HUES6 (cell line): ENCODE measurements around the gene CDC42EP1.

ENCODE experiments used
- H3K27ac ChIP-seq: 2 replicates; pipeline ENCODE4 v1.7.0; 2013; ENCODE audit warnings: low read depth, mild to moderate bottlenecking, low read length, inconsistent platforms
- H3K27me3 ChIP-seq: 2 replicates; pipeline ENCODE4 v1.6.1; 2013; ENCODE audit warnings: low read length; ENCODE audit not compliant: control insufficient read depth, insufficient read depth
- H3K36me3 ChIP-seq: 2 replicates; pipeline ENCODE4 v1.6.1; 2013; ENCODE audit warnings: low read length; ENCODE audit not compliant: control insufficient read depth, insufficient read depth
- H3K4me1 ChIP-seq: 2 replicates; pipeline ENCODE4 v1.6.1; 2013; ENCODE audit warnings: low read length; ENCODE audit not compliant: control insufficient read depth, insufficient read depth
- H3K4me3 ChIP-seq: 2 replicates; pipeline ENCODE4 v1.5.1; 2013; ENCODE audit warnings: low read depth, low read length
- H3K9ac ChIP-seq: one replicate; pipeline ENCODE4 v1.6.1; 2013; ENCODE audit warnings: mild to moderate bottlenecking, low read length
- H3K9me3 ChIP-seq: 2 replicates; pipeline ENCODE4 v1.6.1; 2013; ENCODE audit warnings: low read depth, low read length; ENCODE audit not compliant: control insufficient read depth, insufficient read depth

Gene CDC42EP1

GRCh38 chr22:37562049-37562875 lies 2.0 kb downstream of the CDC42EP1 start:
- H3K36me3 ChIP-seq, result peaks cover 13% of the 10 kb centered on the region; the same call in 1 of the 2 replicates
- H3K9ac ChIP-seq, result peak overlapping the region; percentile 91
- H3K27ac ChIP-seq, result peak overlapping the region; percentile 25; the same call in 1 of the 2 replicates
- H3K4me3 ChIP-seq, result peak overlapping the region; percentile 80; the same call in 1 of the 2 replicates
- peaks cover 18% of the 10 kb centered on the region for H3K27me3 ChIP-seq
- H3K4me1 ChIP-seq, result peaks cover 43% of the 10 kb centered on the region
- no peaks in the 10 kb centered on the region for H3K9me3 ChIP-seq

GRCh38 chr22:37563153-37564081 lies 3.1 kb downstream of the CDC42EP1 start:
- H3K36me3 ChIP-seq, result peaks cover 17% of the 10 kb centered on the region; the same call in 1 of the 2 replicates
- no peaks in the 10 kb centered on the region for H3K9me3 ChIP-seq
- no peak overlapping the region; the same call in 1 of the 2 replicates for H3K4me3 ChIP-seq
- peaks cover 12% of the 10 kb centered on the region for H3K27me3 ChIP-seq
- peak overlapping the region; percentile 50 for H3K9ac ChIP-seq
- peaks cover 47% of the 10 kb centered on the region for H3K4me1 ChIP-seq
- H3K27ac ChIP-seq, result no peak overlapping the region

- Histone ChIP-seq H3K36me3 (peaks cover 17% of the 10 kb centered on the region; the same call in 1 of the 2 replicates), H3K9ac (peak overlapping the region; percentile 50), H3K27me3 (peaks cover 12% of the 10 kb centered on the region), H3K27ac (no peak overlapping the region), H3K9me3 (no peaks in the 10 kb centered on the region), H3K4me1 (peaks cover 55% of the 10 kb centered on the region), H3K4me3 (no peak overlapping the region; the same call in 1 of the 2 replicates)
These were observed 3.9 kb downstream of the CDC42EP1 start for GRCh38 chr22:37564111-37564711.

GRCh38 chr22:37565830-37566229 lies 5.5 kb downstream of the CDC42EP1 start:
- Histone ChIP-seq H3K36me3 (peaks cover 17% of the 10 kb centered on the region; the same call in 1 of the 2 replicates), H3K27ac (no peak overlapping the region), H3K27me3 (peaks cover 12% of the 10 kb centered on the region), H3K9ac (no peak overlapping the region), H3K4me1 (peaks cover 64% of the 10 kb centered on the region), H3K9me3 (no peaks in the 10 kb centered on the region), H3K4me3 (no peak overlapping the region)

GRCh38 chr22:37566329-37566837 lies 6.1 kb downstream of the CDC42EP1 start:
- Histone ChIP-seq H3K9me3 (no peaks in the 10 kb centered on the region), H3K27me3 (peaks cover 6% of the 10 kb centered on the region), H3K27ac (no peak overlapping the region), H3K9ac (no peak overlapping the region), H3K4me1 (peaks cover 66% of the 10 kb centered on the region), H3K4me3 (no peak overlapping the region), H3K36me3 (peaks cover 17% of the 10 kb centered on the region; the same call in 1 of the 2 replicates)

- H3K9ac ChIP-seq, result no peak overlapping the region
- H3K27ac ChIP-seq, result no peak overlapping the region
- peaks cover 59% of the 10 kb centered on the region for H3K4me1 ChIP-seq
- H3K9me3 ChIP-seq, result no peaks in the 10 kb centered on the region
- H3K4me3 ChIP-seq, result no peak overlapping the region
- H3K27me3 ChIP-seq, result peaks cover under 1% of the 10 kb centered on the region; the same call in 1 of the 2 replicates
- H3K36me3 ChIP-seq, result peaks cover 17% of the 10 kb centered on the region; the same call in 1 of the 2 replicates
These were observed 6.9 kb downstream of the CDC42EP1 start for GRCh38 chr22:37566903-37567798.

- Histone ChIP-seq H3K27me3 (no peaks in the 10 kb centered on the region), H3K27ac (no peak overlapping the region), H3K36me3 (peaks cover 17% of the 10 kb centered on the region; the same call in 1 of the 2 replicates), H3K9me3 (no peaks in the 10 kb centered on the region), H3K4me3 (no peak overlapping the region), H3K4me1 (peaks cover 51% of the 10 kb centered on the region), H3K9ac (no peak overlapping the region)
These were observed 7.7 kb downstream of the CDC42EP1 start for GRCh38 chr22:37568012-37568411.

- Histone ChIP-seq H3K4me3 (no peak overlapping the region), H3K9me3 (no peaks in the 10 kb centered on the region), H3K4me1 (peaks cover 46% of the 10 kb centered on the region), H3K36me3 (peaks cover 17% of the 10 kb centered on the region; the same call in 1 of the 2 replicates), H3K9ac (peak overlapping the region; percentile 66), H3K27me3 (no peaks in the 10 kb centered on the region), H3K27ac (no peak overlapping the region)
These were observed 8.2 kb downstream of the CDC42EP1 start for GRCh38 chr22:37568448-37569008.

GRCh38 chr22:37569009-37569920 lies 9.0 kb downstream of the CDC42EP1 start:
- Histone ChIP-seq H3K36me3 (peaks cover 17% of the 10 kb centered on the region; the same call in 1 of the 2 replicates), H3K27ac (peak overlapping the region; percentile 12; the same call in 1 of the 2 replicates), H3K4me1 (peaks cover 38% of the 10 kb centered on the region), H3K27me3 (no peaks in the 10 kb centered on the region), H3K9me3 (no peaks in the 10 kb centered on the region), H3K9ac (peak overlapping the region; percentile 66), H3K4me3 (peak overlapping the region; percentile 38; the same call in 1 of the 2 replicates)
